K562 (cell line): ENCODE data around the gene TM4SF18. TPM values are rescaled to one million over a fixed set of nuclear protein-coding genes. Genes with fewer than 3 reads are reported as not detected.

Experiments used
- CAMTA2 ChIP-seq: fragments of 250-450 bp; sonication (Bioruptor Pico); conservative IDR thresholded peaks from 2 replicates; pipeline ENCODE4 v1.5.1; 2022
- CREM ChIP-seq: IDR thresholded peaks from 2 replicates; pipeline ENCODE4 v1.6.1; 2014; ENCODE audit warnings: antibody characterized with exemption, low read depth
- DEAF1 ChIP-seq: fragments of 450-650 bp; formaldehyde crosslinking; IDR thresholded peaks from 2 replicates; pipeline ENCODE4 v1.4.0; 2020; ENCODE audit warnings: mild to moderate bottlenecking, moderate library complexity
- ETV1 ChIP-seq: fragments of 450-650 bp; conservative IDR thresholded peaks from 2 replicates; pipeline ENCODE4 v1.6.1; 2016; ENCODE audit warnings: missing genetic modification characterization, control low read depth, low read depth, missing compliant biosample characterization
- FOXM1 ChIP-seq, 2 experiments: fragments of 450-650 bp in 1 of 2; sonication (generic) in 1 of 2; formaldehyde crosslinking in 1 of 2; IDR thresholded peaks; 2 replicates each; pipeline versions ENCODE4 v1.6.1 to v1.9.0; 2017 to 2022; ENCODE audit warnings: low read depth in 2 of 2, mild to moderate bottlenecking in 2 of 2, missing genetic modification reagents in 1 of 2, moderate library complexity in 1 of 2
- KDM1A ChIP-seq, 2 experiments: fragments of 450-650 bp; IDR thresholded peaks; 2 replicates each; pipeline ENCODE4 v1.6.1; 2016; ENCODE audit warnings: mild to moderate bottlenecking in 2 of 2
- MCM7 ChIP-seq, 2 experiments: fragments of 450-650 bp; IDR thresholded peaks; 2 replicates each; pipeline ENCODE4 v1.6.1; 2016 to 2018
- NEUROD1 ChIP-seq: fragments of 150-350 bp; IDR thresholded peaks from 2 replicates; pipeline ENCODE4 v1.6.1; 2014; ENCODE audit warnings: borderline replicate concordance, low read length, low read depth; ENCODE audit not compliant: partially characterized antibody
- NFYB ChIP-seq: IDR thresholded peaks from 2 replicates; pipeline ENCODE4 v1.6.1; 2011; ENCODE audit warnings: mild to moderate bottlenecking, moderate library complexity; ENCODE audit not compliant: insufficient read length; ENCODE audit errors: extremely low read depth
- SMC3 ChIP-seq: conservative IDR thresholded peaks from 2 replicates; pipeline ENCODE4 v1.6.1; 2011; ENCODE audit warnings: low read depth, low read length, improper control_type of control experiment; ENCODE audit not compliant: insufficient read depth
- SPI1 ChIP-seq: IDR thresholded peaks from 2 replicates; pipeline ENCODE4 v1.6.1; 2011; ENCODE audit warnings: low read depth, low read length, control low read depth, borderline replicate concordance
- XRCC5 ChIP-seq: fragments of 200-400 bp; formaldehyde crosslinking; IDR thresholded peaks from 2 replicates; pipeline ENCODE4 v1.6.1; 2017; ENCODE audit warnings: low read depth, mild to moderate bottlenecking, low read length
- polyA plus RNA-seq, 8 experiments: library from polyadenylated mRNA; depleted of rRNA in 4 of 8; stranded (reverse) in 5 of 8; unstranded in 3 of 8; fragments of >200 nt; fragmentation: Nextera tagmentation in 2 of 8; fragmentation: Illumina TruSeq in 1 of 8; extraction: Ambion mirVana in 2 of 8; extraction: Trizol in 1 of 8; gene quantifications; 2 replicates each; pipeline versions ENCODE4 v1.2.1 to v1.2.3, GENCODE V29; 2011 to 2014; ENCODE audit warnings: inconsistent platforms in 1 of 8, missing spikeins in 1 of 8
- total RNA-seq, 7 experiments: library from RNA; depleted of rRNA in 6 of 7; stranded (reverse); fragments of >200 nt in 6 of 7; fragmentation: Illumina TruSeq in 2 of 7; extraction: Trizol in 2 of 7; gene quantifications; 2 replicates each; pipeline versions ENCODE4 v1.2.1 to v1.2.3, GENCODE V29; 2011 to 2021; ENCODE audit warnings: low replicate concordance in 1 of 7
- TF ChIP-seq, protein P1 (sequence below), 3 experiments: IDR thresholded peaks in 2 of 3; conservative IDR thresholded peaks in 1 of 3; 2 replicates each; pipeline ENCODE4 v1.5.1; 2011 to 2012; ENCODE audit warnings: low read length in 3 of 3, mild to moderate bottlenecking in 3 of 3, control low read depth in 2 of 3, improper control_type of control experiment in 1 of 3, inconsistent platforms in 1 of 3, low read depth in 1 of 3, mixed read lengths in 1 of 3, moderate library complexity in 1 of 3; ENCODE audit not compliant: insufficient read depth in 2 of 3
- TF ChIP-seq, protein P2 (sequence below): sonication (generic); formaldehyde crosslinking; IDR thresholded peaks from 2 replicates; pipeline ENCODE4 v1.8.0; 2022; ENCODE audit warnings: missing genetic modification reagents, mild to moderate bottlenecking, moderate library complexity, borderline replicate concordance
- TF ChIP-seq, protein P3 (sequence below): sonication (generic); formaldehyde crosslinking; IDR thresholded peaks from 2 replicates; pipeline ENCODE4 v1.8.1; 2023; ENCODE audit warnings: mild to moderate bottlenecking, missing genetic modification reagents

TM4SF18 gene
- total and polyA plus RNA-seq, 9 of the 15 experiments (the other 6 are each of a cell fraction or from before 2014, with no cell fraction given): not detected

DNA sequence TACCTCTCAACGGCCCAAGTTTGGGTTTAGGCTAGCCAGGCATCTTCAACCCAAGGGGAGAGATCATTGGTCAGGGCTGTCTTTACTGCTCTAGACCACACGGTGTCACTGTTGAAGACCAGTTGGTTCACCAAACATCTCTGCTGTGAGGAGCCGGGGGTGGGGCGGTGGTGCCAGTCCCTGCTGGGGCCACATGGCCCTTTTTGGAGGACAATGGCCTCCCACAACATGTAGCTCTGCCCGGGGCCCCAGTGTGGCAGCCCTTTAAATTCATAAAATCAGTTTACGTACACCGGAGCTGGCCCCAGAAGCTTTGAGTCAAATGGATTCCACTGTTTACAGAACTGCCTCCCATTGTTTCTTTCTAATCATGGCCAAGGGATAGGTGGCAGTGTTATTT lies 19.1 kb upstream of the TM4SF18 start (continued):
- TF ChIP-seq DEAF1 (CRISPR knock-in tag): no peak; the same call in 1 of the 2 replicates
- TF ChIP-seq, protein P1, sequence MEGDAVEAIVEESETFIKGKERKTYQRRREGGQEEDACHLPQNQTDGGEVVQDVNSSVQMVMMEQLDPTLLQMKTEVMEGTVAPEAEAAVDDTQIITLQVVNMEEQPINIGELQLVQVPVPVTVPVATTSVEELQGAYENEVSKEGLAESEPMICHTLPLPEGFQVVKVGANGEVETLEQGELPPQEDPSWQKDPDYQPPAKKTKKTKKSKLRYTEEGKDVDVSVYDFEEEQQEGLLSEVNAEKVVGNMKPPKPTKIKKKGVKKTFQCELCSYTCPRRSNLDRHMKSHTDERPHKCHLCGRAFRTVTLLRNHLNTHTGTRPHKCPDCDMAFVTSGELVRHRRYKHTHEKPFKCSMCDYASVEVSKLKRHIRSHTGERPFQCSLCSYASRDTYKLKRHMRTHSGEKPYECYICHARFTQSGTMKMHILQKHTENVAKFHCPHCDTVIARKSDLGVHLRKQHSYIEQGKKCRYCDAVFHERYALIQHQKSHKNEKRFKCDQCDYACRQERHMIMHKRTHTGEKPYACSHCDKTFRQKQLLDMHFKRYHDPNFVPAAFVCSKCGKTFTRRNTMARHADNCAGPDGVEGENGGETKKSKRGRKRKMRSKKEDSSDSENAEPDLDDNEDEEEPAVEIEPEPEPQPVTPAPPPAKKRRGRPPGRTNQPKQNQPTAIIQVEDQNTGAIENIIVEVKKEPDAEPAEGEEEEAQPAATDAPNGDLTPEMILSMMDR (IDR thresholded peaks at IDR 0.05 in 2 of 3, conservative IDR thresholded peaks at IDR 0.05 in 1 of 3; ENCODE audit: insufficient read depth in 2 of 3, low read depth in 1 of 3, low read length in 3 of 3): peak; percentile 63 to 69 (median 66)
- TF ChIP-seq SMC3: peak; percentile 49; the same call in 1 of the 2 replicates
- TF ChIP-seq, protein P2, sequence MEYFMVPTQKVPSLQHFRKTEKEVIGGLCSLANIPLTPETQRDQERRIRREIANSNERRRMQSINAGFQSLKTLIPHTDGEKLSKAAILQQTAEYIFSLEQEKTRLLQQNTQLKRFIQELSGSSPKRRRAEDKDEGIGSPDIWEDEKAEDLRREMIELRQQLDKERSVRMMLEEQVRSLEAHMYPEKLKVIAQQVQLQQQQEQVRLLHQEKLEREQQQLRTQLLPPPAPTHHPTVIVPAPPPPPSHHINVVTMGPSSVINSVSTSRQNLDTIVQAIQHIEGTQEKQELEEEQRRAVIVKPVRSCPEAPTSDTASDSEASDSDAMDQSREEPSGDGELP (CRISPR knock-in tag): 0 out of 2 replicates have a peak, but pooled peaks have one; percentile 11
- TF ChIP-seq NFYB: no peak
- TF ChIP-seq CAMTA2 (CRISPR knock-in tag): no peak
- TF ChIP-seq FOXM1 (IDR thresholded peaks at IDR 0.05; ENCODE audit: low read depth): no peak
- TF ChIP-seq FOXM1 (CRISPR knock-in tag; IDR thresholded peaks at IDR 0.05; ENCODE audit: low read depth): no peak
- TF ChIP-seq XRCC5: no peak
- no peak for TF ChIP-seq MCM7 (IDR thresholded peaks at IDR 0.05)
- TF ChIP-seq CREM: 0 out of 2 replicates have a peak, but pooled peaks have one; percentile 4
- TF ChIP-seq SPI1: no peak
- TF ChIP-seq, protein P3, sequence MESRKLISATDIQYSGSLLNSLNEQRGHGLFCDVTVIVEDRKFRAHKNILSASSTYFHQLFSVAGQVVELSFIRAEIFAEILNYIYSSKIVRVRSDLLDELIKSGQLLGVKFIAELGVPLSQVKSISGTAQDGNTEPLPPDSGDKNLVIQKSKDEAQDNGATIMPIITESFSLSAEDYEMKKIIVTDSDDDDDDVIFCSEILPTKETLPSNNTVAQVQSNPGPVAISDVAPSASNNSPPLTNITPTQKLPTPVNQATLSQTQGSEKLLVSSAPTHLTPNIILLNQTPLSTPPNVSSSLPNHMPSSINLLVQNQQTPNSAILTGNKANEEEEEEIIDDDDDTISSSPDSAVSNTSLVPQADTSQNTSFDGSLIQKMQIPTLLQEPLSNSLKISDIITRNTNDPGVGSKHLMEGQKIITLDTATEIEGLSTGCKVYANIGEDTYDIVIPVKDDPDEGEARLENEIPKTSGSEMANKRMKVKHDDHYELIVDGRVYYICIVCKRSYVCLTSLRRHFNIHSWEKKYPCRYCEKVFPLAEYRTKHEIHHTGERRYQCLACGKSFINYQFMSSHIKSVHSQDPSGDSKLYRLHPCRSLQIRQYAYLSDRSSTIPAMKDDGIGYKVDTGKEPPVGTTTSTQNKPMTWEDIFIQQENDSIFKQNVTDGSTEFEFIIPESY (CRISPR knock-in tag): no peak
- no peak for TF ChIP-seq ETV1 (tag)
- no peak for TF ChIP-seq NEUROD1
- TF ChIP-seq KDM1A (IDR thresholded peaks at IDR 0.05): no peak
- TF ChIP-seq, all 486 proteins: peak for 6
